ENCODE results near the gene KIF16B.

The KIF16B gene

GRCh38 chr20:16515046-16515445, 58.2 kb downstream of the KIF16B start:
- H3K27ac ChIP-seq: no peak overlapping the region
- no peak for DNase-seq (ENCODE audit: low spot score)

GRCh38 chr20:16514140-16514539, 59.1 kb downstream of the KIF16B start:
- DNase-seq (ENCODE audit: low spot score): no peak

More at GRCh38 chr20:16515046-16515445, 58.2 kb downstream of the KIF16B start:
- no peak overlapping the region for H3K4me3 ChIP-seq
- no peak for TF ChIP-seq CTCF (IDR thresholded peaks at IDR 0.05)

GRCh38 chr20:16505894-16506293, 67.4 kb downstream of the KIF16B start:
- Histone ChIP-seq H3K4me3 (no peak overlapping the region), H3K27ac (no peak overlapping the region)
- no peak for DNase-seq (ENCODE audit: low spot score)
- no peak for TF ChIP-seq CTCF (IDR thresholded peaks at IDR 0.05)

More at GRCh38 chr20:16514140-16514539, 59.1 kb downstream of the KIF16B start:
- H3K4me3 ChIP-seq: no peak overlapping the region
- no peak overlapping the region for H3K27ac ChIP-seq
- TF ChIP-seq CTCF (IDR thresholded peaks at IDR 0.05): no peak

- TF ChIP-seq CTCF (IDR thresholded peaks at IDR 0.05): no peak
- DNase-seq (ENCODE audit: low spot score): no peak
- Histone ChIP-seq H3K4me3 (no peak overlapping the region), H3K27ac (no peak overlapping the region)
Measured at GRCh38 chr20:16501301-16501700, 71.9 kb downstream of the KIF16B start.

- no peak for DNase-seq (ENCODE audit: low spot score)
- no peak overlapping the region for H3K27ac ChIP-seq
- no peak overlapping the region for H3K4me3 ChIP-seq
- TF ChIP-seq CTCF (IDR thresholded peaks at IDR 0.05): no peak
Measured at GRCh38 chr20:16500197-16500596, 73.1 kb downstream of the KIF16B start.

GRCh38 chr20:16498526-16499253, 74.6 kb downstream of the KIF16B start:
- H3K4me3 ChIP-seq: no peak overlapping the region
- DNase-seq (ENCODE audit: low spot score): no peak
- no peak for TF ChIP-seq CTCF (IDR thresholded peaks at IDR 0.05)
- no peak overlapping the region for H3K27ac ChIP-seq

- DNase-seq (ENCODE audit: low spot score): no peak
- no peak overlapping the region for H3K4me3 ChIP-seq
- no peak overlapping the region for H3K27ac ChIP-seq
- TF ChIP-seq CTCF (IDR thresholded peaks at IDR 0.05): no peak
Measured at GRCh38 chr20:16497896-16498295, 75.4 kb downstream of the KIF16B start.

Data from coronary artery (tissue), 2 donors.